Cardiac muscle cell (in vitro differentiated cells and primary cell): ENCODE results near the gene ACSS3. TPM values are rescaled to one million over a fixed set of nuclear protein-coding genes. Genes with fewer than 3 reads are reported as not detected.

Source experiments
- DNase-seq, 2 donors: peaks; one replicate each; pipeline versions ENCODE4 v3.0.0 to v3.0.0-alpha.2; 2010 to 2017; ENCODE audit warnings: low read depth in 1 of 2, low spot score in 1 of 2
- H3K27ac ChIP-seq: fragments of 200-600 bp; sonication (generic); 2 replicates; pipeline ENCODE4 v1.5.1; 2016
- H3K27me3 ChIP-seq: fragments of 200-600 bp; sonication (generic); 2 replicates; pipeline ENCODE4 v1.6.0; 2016; ENCODE audit warnings: control low read depth
- H3K36me3 ChIP-seq: fragments of 200-600 bp; sonication (generic); 2 replicates; pipeline ENCODE4 v1.5.1; 2016; ENCODE audit warnings: control low read depth
- H3K4me1 ChIP-seq: fragments of 200-600 bp; sonication (generic); 2 replicates; pipeline ENCODE4 v1.8.1; 2017; ENCODE audit warnings: low read depth, mild to moderate bottlenecking, mixed run types
- H3K4me3 ChIP-seq: fragments of 200-600 bp; sonication (generic); 2 replicates; pipeline ENCODE4 v1.5.1; 2016; ENCODE audit warnings: mild to moderate bottlenecking
- H3K9me3 ChIP-seq: fragments of 200-600 bp; sonication (generic); 2 replicates; pipeline ENCODE4 v1.5.1; 2017; ENCODE audit warnings: low read depth, mild to moderate bottlenecking, control low read depth
- polyA plus RNA-seq: library from polyadenylated mRNA; unstranded; fragments of >200 nt; fragmentation: Nextera tagmentation; extraction: Ambion mirVana; gene quantifications from 2 replicates; pipeline ENCODE4 v1.2.1, GENCODE V29; 2016
- total RNA-seq: library from RNA; depleted of rRNA; stranded (reverse); fragments of >200 nt; gene quantifications from 2 replicates; pipeline ENCODE4 v1.2.3, GENCODE V29; 2016
- TF ChIP-seq, protein P1 (sequence below): IDR thresholded peaks from 2 replicates; pipeline ENCODE4 v1.5.1; 2012; ENCODE audit warnings: low read depth, mild to moderate bottlenecking, low read length

Gene ACSS3
- total and polyA plus RNA-seq, 2 experiments from 2014 or later = 15.9 to 32.4 TPM

DNA sequence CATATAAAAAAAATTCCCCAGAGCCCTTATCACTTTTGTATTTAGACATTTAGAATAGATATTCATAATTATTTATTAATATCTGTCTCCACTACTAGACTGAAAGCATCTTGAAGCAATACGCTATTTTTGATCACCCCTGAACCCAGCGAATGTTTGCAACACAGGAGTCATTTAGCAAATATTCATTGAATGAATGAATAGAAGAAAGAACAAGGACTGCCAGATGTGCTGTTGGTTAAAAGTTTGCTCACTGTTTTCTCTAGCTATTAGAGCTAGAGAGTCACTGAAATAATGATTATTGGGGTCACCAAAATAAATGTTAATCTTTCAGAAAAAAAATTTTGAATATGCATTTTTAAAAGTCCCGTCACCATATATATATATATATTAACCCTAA is 174.3 kb downstream of the ACSS3 start:
- no peaks in the 10 kb centered on the region for H3K9me3 ChIP-seq
- TF ChIP-seq, protein P1, sequence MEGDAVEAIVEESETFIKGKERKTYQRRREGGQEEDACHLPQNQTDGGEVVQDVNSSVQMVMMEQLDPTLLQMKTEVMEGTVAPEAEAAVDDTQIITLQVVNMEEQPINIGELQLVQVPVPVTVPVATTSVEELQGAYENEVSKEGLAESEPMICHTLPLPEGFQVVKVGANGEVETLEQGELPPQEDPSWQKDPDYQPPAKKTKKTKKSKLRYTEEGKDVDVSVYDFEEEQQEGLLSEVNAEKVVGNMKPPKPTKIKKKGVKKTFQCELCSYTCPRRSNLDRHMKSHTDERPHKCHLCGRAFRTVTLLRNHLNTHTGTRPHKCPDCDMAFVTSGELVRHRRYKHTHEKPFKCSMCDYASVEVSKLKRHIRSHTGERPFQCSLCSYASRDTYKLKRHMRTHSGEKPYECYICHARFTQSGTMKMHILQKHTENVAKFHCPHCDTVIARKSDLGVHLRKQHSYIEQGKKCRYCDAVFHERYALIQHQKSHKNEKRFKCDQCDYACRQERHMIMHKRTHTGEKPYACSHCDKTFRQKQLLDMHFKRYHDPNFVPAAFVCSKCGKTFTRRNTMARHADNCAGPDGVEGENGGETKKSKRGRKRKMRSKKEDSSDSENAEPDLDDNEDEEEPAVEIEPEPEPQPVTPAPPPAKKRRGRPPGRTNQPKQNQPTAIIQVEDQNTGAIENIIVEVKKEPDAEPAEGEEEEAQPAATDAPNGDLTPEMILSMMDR = no peak
- H3K27ac ChIP-seq = no peak overlapping the region
- no peaks in the 10 kb centered on the region for H3K27me3 ChIP-seq
- DNase-seq = no peak
- H3K36me3 ChIP-seq = no peaks in the 10 kb centered on the region
- no peak overlapping the region for H3K4me3 ChIP-seq
- H3K4me1 ChIP-seq = no peaks in the 10 kb centered on the region

DNA sequence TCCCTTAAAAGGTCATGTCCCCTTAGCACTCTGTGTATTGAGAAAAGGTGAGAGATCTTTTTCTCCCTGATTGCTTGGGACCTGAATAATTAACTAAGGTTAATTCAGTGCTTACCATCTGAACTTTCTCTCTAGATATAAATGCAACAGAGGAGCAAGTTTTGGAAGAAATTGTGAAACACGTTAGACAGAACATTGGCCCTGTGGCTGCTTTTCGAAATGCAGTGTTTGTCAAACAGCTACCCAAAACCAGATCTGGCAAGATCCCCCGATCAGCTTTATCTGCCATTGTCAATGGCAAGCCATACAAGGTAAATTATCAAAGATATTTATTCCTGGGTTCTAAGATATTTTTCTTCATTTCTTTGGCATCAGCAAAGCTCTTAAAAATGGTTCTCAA is 175.5 kb downstream of the ACSS3 start:
- no peaks in the 10 kb centered on the region for H3K9me3 ChIP-seq
- no peaks in the 10 kb centered on the region for H3K4me1 ChIP-seq
- H3K4me3 ChIP-seq = no peak overlapping the region
- no peaks in the 10 kb centered on the region for H3K27me3 ChIP-seq
- H3K27ac ChIP-seq = no peak overlapping the region
- H3K36me3 ChIP-seq = no peaks in the 10 kb centered on the region
- TF ChIP-seq, protein P1 = no peak
- DNase-seq = no peak

DNA sequence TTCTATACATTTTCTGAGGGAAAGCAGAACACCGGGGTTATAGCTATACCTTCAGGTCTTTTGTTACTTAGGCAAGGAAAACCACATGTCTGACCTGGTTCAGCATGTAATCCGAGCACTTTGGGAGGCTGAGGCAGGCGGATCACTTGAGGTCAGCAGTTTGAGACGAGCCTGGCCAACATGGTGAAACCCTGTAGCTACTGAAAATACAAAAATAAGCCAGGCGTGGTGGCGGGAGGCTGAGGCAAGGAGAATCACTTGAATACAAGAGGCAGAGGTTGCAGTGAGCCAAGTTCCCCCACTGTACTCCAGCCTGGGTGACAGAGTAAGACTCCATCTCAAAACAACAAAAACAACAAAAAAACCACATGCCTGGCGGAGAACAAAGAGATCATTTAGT is 177.6 kb downstream of the ACSS3 start:
- Histone ChIP-seq H3K36me3 (no peaks in the 10 kb centered on the region), H3K27ac (no peak overlapping the region), H3K4me1 (no peaks in the 10 kb centered on the region), H3K27me3 (no peaks in the 10 kb centered on the region), H3K9me3 (no peaks in the 10 kb centered on the region), H3K4me3 (no peak overlapping the region)
- TF ChIP-seq, protein P1 = no peak
- DNase-seq = no peak

DNA sequence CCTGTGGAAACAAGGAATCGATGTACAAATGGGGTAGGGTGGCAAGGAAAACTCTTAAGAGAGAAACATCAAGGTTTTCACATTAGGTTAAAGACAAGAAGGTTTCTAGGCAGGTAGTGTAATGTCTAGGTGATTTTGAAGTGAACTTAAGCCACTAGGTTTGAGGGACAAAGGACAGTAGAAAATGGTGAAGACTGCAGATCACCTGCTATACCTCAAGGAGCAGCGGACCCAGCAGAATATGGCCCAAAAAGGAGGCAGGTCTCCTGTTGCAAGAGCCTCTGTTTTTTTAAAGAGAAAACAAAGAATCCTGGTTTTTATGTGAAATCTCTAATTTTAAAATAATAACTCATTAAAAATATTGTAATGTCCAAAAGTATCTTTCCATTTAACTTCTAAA is 178.1 kb downstream of the ACSS3 start:
- Histone ChIP-seq H3K4me1 (no peaks in the 10 kb centered on the region), H3K27ac (no peak overlapping the region), H3K27me3 (no peaks in the 10 kb centered on the region), H3K9me3 (no peaks in the 10 kb centered on the region), H3K4me3 (no peak overlapping the region), H3K36me3 (no peaks in the 10 kb centered on the region)
- TF ChIP-seq, protein P1 = no peak
- DNase-seq = no peak

DNA sequence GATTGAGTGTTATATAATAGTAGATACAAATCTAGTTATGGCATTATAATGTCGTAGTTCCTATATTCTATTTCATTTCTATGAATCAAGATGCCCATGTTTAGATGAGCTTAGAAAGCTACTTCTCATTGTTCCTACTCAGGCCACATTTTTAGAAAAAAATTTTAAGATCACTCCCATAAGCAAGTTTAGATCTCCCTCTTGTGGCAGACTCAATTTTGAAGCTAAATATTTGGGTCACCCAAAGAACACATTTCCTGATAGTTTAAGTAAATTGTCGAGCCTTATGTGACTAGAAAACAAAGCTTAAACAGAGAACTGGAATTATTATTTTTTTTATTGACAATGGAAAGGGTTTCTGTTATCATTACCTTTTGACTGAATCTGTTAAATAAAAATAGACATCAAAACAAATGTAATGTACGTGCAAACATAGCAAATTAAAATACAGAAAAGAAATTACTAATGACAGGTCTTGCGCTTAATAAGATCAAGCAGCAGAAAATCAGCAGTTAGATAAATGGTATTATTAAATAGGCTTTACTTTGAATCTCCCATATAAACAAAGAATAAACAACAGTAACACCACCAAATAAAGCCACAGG is 180.2 kb downstream of the ACSS3 start:
- H3K4me1 ChIP-seq = no peaks in the 10 kb centered on the region
- H3K9me3 ChIP-seq = no peaks in the 10 kb centered on the region
- DNase-seq = peak; percentile 32 to 67
- TF ChIP-seq, protein P1 = peak; percentile 61
- H3K27me3 ChIP-seq = no peaks in the 10 kb centered on the region
- H3K27ac ChIP-seq = no peak overlapping the region
- H3K4me3 ChIP-seq = no peak overlapping the region
- no peaks in the 10 kb centered on the region for H3K36me3 ChIP-seq
